AG04449 (cell line): Measurements from ENCODE around the gene RNF187.

Experiments used
- CTCF ChIA-PET: fragments of 350-600 bp; formaldehyde crosslinking; extraction: SDS; loops from one replicate; lab custom pipeline; 2021; ENCODE audit warnings: antibody characterized with exemption; lab: Yijun Ruan, JAX
- POLR2A ChIA-PET: fragments of 400-600, 350-600 bp; formaldehyde crosslinking; extraction: SDS; loops from one replicate; lab custom pipeline; 2020; ENCODE audit warnings: antibody characterized with exemption, inconsistent platforms; lab: Yijun Ruan, JAX
- DNase-seq: peaks from one replicate; pipeline ENCODE4 v3.0.0-alpha.2; 2010; ENCODE audit warnings: low read depth, low spot score
- H3K4me3 ChIP-seq: 2 replicates; pipeline ENCODE4 v1.5.1; 2011; ENCODE audit warnings: low read depth, mild to moderate bottlenecking, control low read depth, low read length
- CTCF ChIP-seq: IDR thresholded peaks from one replicate; pipeline ENCODE4 v1.5.1; 2011; ENCODE audit warnings: mild to moderate bottlenecking, moderate library complexity, low read length, control low read depth, inconsistent platforms; ENCODE audit not compliant: insufficient read depth; ENCODE audit errors: missing control alignments

RNF187 gene

GRCh38 chr1:228488818-228489674 is 1.9 kb downstream of the RNF187 start:
- TF ChIP-seq CTCF, result no peak
- peak overlapping the region; percentile 93 for H3K4me3 ChIP-seq
- ChIA-PET POLR2A (interaction anchor here (0.8 kb wide), 2 partner anchors 8 to 12 kb away, joined by 3 to 4 read pairs; no protein-coding TSS in a partner anchor), CTCF (interaction anchor here (1.0 to 3.2 kb wide), 3 partner anchors 12 to 30 kb away, joined by 5 to 57 read pairs (median 6); no protein-coding TSS in a partner anchor)
- no peak for DNase-seq

GRCh38 chr1:228490120-228491078 is 3.2 kb downstream of the RNF187 start:
- DNase-seq, result no peak
- TF ChIP-seq CTCF, result no peak
- no peak overlapping the region for H3K4me3 ChIP-seq
- POLR2A ChIA-PET, result interaction anchor here (0.6 to 1.0 kb wide), 2 partner anchors 8 to 1051 kb away, joined by 3 read pairs; no protein-coding TSS in a partner anchor
- CTCF ChIA-PET, result interaction anchor here (0.7 to 3.2 kb wide), 3 partner anchors 11 to 32 kb away, joined by 3 to 57 read pairs (median 5); no protein-coding TSS in a partner anchor

GRCh38 chr1:228493141-228494043 is 6.2 kb downstream of the RNF187 start:
- ChIA-PET POLR2A (interaction anchor here (0.9 kb wide), 1 partner anchor 8 kb away, joined by 3 read pairs; no protein-coding TSS in a partner anchor), CTCF (interaction anchor here (2.1 kb wide), 1 partner anchor 8 kb away, joined by 9 read pairs; no protein-coding TSS in a partner anchor)
- H3K4me3 ChIP-seq, result no peak overlapping the region
- DNase-seq, result no peak
- TF ChIP-seq CTCF, result no peak

GRCh38 chr1:228494044-228494353 is 6.8 kb downstream of the RNF187 start:
- TF ChIP-seq CTCF, result no peak
- CTCF ChIA-PET, result interaction anchor here (0.9 kb wide), 1 partner anchor 21 kb away, joined by 3 read pairs; no protein-coding TSS in a partner anchor
- POLR2A ChIA-PET, result no interaction called here
- H3K4me3 ChIP-seq, result no peak overlapping the region
- no peak for DNase-seq

GRCh38 chr1:228494391-228494790 is 7.2 kb downstream of the RNF187 start:
- ChIA-PET POLR2A (no interaction called here), CTCF (interaction anchor here (0.9 kb wide), 1 partner anchor 21 kb away, joined by 3 read pairs; no protein-coding TSS in a partner anchor)
- H3K4me3 ChIP-seq, result no peak overlapping the region
- DNase-seq, result no peak
- no peak for TF ChIP-seq CTCF
